ENCODE data around the gene ST3GAL3. TPM values are rescaled to one million over a fixed set of nuclear protein-coding genes. Genes with fewer than 3 reads are reported as not detected.
A peak's percentile ranks its signal among the peaks of the same experiment; 100 is the strongest.

ST3GAL3 gene
- total RNA-seq, 1 donor from 2014 or later = 14.9 TPM

DNA sequence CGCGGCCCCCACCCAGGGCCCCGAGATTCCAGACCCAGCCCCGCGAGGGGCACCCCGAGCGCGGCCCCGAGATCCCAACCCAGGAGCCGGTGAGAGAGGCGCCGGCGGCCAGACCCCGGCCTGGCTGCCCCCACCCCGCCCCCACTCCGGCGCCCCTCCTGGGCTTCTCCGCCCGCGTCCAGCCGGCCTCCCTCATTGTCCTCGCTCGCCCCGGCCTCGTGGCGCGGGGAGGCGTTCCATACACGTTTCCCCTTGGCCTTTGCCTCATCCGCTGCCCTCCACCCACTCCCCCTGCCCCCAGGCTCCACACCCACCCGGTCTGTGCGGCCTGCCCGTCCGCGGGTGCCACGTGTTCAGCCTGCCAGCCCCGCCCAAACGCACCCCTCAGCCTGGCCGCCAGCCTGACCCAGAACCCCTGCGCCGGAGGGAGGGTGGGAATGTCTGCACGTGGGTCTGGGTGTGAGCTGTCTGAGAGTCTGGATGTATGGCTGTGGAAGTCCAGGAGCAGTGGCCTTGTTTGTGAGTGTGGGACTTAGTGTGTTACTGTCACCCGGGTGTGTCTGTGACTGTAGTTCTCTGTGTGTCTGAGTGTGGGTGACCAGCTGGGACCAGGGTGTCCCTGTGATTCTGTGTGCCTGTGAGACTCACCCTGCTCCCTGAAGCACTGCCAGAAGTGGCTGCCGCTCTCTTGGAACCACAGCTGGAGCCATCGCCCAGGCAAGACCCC is 272.4 kb downstream of the ST3GAL3 start:
- H3K36me3 Mint-ChIP-seq (ENCODE audit: low read depth, unreplicated experiment) = peaks cover 33% of the 10 kb centered on the region
- no peak overlapping the region for H3K27ac Mint-ChIP-seq (ENCODE audit: unreplicated experiment)
- peaks cover 33% of the 10 kb centered on the region for H3K4me1 Mint-ChIP-seq (ENCODE audit: unreplicated experiment)
- TF ChIP-seq, protein P1, sequence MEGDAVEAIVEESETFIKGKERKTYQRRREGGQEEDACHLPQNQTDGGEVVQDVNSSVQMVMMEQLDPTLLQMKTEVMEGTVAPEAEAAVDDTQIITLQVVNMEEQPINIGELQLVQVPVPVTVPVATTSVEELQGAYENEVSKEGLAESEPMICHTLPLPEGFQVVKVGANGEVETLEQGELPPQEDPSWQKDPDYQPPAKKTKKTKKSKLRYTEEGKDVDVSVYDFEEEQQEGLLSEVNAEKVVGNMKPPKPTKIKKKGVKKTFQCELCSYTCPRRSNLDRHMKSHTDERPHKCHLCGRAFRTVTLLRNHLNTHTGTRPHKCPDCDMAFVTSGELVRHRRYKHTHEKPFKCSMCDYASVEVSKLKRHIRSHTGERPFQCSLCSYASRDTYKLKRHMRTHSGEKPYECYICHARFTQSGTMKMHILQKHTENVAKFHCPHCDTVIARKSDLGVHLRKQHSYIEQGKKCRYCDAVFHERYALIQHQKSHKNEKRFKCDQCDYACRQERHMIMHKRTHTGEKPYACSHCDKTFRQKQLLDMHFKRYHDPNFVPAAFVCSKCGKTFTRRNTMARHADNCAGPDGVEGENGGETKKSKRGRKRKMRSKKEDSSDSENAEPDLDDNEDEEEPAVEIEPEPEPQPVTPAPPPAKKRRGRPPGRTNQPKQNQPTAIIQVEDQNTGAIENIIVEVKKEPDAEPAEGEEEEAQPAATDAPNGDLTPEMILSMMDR (IDR thresholded peaks at IDR 0.05; ENCODE audit: unreplicated experiment) = no peak
- peak overlapping the region; percentile 94 for H3K4me3 Mint-ChIP-seq (ENCODE audit: unreplicated experiment)
- peak; percentile 33 for DNase-seq (ENCODE audit: low spot score)
- no peaks in the 10 kb centered on the region for H3K9me3 Mint-ChIP-seq (ENCODE audit: unreplicated experiment)
- H3K27me3 Mint-ChIP-seq (ENCODE audit: unreplicated experiment) = peaks cover 31% of the 10 kb centered on the region

DNA sequence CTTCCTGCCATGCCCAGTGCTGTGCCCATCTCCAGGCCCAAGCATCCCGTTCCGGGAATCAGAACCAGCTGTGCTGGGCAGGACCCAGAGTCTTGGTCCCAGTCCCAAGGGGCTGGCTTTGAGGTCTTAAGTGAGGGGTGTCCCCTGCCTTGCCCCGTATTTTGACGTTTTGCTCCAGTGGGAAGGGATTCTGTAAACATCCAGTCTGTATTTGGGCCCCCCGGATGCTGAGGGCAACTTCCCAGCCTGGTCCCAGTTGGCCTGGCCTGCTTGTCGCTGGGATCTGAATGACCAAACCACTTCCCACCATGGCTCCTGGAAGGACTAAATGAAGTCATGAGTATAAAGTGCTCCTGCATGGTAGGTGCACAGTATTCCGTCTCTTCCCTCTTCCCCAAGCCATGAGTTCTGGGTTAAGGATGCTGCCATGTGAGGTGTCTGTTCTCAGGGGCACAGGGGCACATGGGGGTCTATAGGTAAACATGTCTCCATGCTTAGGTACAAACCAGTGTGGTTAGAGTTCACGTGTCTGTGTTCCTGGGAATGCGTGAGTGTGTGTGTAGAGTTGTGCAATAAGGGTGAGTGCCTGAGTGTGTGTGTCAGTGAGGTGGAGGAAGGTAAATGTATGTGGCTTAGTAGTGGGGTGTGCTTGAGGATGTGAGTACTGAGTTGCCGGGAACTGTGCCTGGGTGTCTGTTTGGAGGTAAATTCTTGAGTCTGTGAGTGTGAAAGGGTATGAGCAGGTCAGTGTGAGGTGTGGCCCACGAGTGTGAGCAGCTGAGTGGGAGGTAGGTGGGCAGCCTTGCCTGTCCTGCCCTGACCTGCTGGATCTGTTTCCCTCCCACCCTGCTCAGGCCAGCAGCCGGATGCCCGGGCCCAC is 273.2 kb downstream of the ST3GAL3 start:
- H3K36me3 Mint-ChIP-seq (ENCODE audit: low read depth, unreplicated experiment) = peaks cover 36% of the 10 kb centered on the region
- H3K27ac Mint-ChIP-seq (ENCODE audit: unreplicated experiment) = peak overlapping the region; percentile 34
- no peak for DNase-seq (ENCODE audit: low spot score)
- H3K4me3 Mint-ChIP-seq (ENCODE audit: unreplicated experiment) = peak overlapping the region; percentile 94
- peaks cover 33% of the 10 kb centered on the region for H3K4me1 Mint-ChIP-seq (ENCODE audit: unreplicated experiment)
- H3K27me3 Mint-ChIP-seq (ENCODE audit: unreplicated experiment) = peaks cover 31% of the 10 kb centered on the region
- TF ChIP-seq, protein P1 (IDR thresholded peaks at IDR 0.05; ENCODE audit: unreplicated experiment) = no peak
- H3K9me3 Mint-ChIP-seq (ENCODE audit: unreplicated experiment) = no peaks in the 10 kb centered on the region

Small RNA genes lying within 50 kb of the gene (microRNA-seq; reads per million reads assigned to microRNA genes)
- not detected for gene MIR6079 (ENCODE audit: unreplicated experiment)

Other genes starting within 250 kb of the ST3GAL3 start
- 145 TPM for gene PTPRF, start 176.7 kb upstream of the ST3GAL3 start, total RNA-seq (ENCODE audit: unreplicated experiment)
- gene KDM4A, start 57.4 kb upstream of the ST3GAL3 start, total RNA-seq (ENCODE audit: unreplicated experiment) = 62.5 TPM
- gene ARTN, start 226.3 kb downstream of the ST3GAL3 start, total RNA-seq (ENCODE audit: unreplicated experiment) = 0.67 TPM
- gene IPO13, start 239.4 kb downstream of the ST3GAL3 start, total RNA-seq (ENCODE audit: unreplicated experiment) = 31.5 TPM

Data from endothelial cell (in vitro differentiated cells).